GM21786 (cell line): ENCODE measurements around the gene TBCD.

Experiments
- ATAC-seq: cut with Tn5 transposase; IDR thresholded peaks from one replicate; pipeline ENCODE4 v1.9.1; 2021; ENCODE audit not compliant: unreplicated experiment

TBCD gene

GRCh38 chr17:82918508-82918907 is 166.6 kb downstream of the TBCD start:
- no peak for ATAC-seq

- no peak for ATAC-seq
These were observed 168.3 kb downstream of the TBCD start for GRCh38 chr17:82920150-82920549.

- no peak for ATAC-seq
These were observed 168.8 kb downstream of the TBCD start for GRCh38 chr17:82920715-82921114.

GRCh38 chr17:82921426-82921825 is 169.6 kb downstream of the TBCD start:
- no peak for ATAC-seq

- no peak for ATAC-seq
These were observed 170.8 kb downstream of the TBCD start for GRCh38 chr17:82922646-82923045.

- ATAC-seq, result no peak
These were observed 171.7 kb downstream of the TBCD start for GRCh38 chr17:82923366-82924113.

GRCh38 chr17:82924214-82924613 is 172.3 kb downstream of the TBCD start:
- no peak for ATAC-seq

- no peak for ATAC-seq
These were observed 172.9 kb downstream of the TBCD start for GRCh38 chr17:82924812-82925211.

- ATAC-seq, result no peak
These were observed 173.5 kb downstream of the TBCD start for GRCh38 chr17:82925336-82925735.

GRCh38 chr17:82926081-82926480 is 174.2 kb downstream of the TBCD start:
- no peak for ATAC-seq

- no peak for ATAC-seq
These were observed 174.9 kb downstream of the TBCD start for GRCh38 chr17:82926716-82927115.

- no peak for ATAC-seq
These were observed 175.4 kb downstream of the TBCD start for GRCh38 chr17:82927311-82927660.

GRCh38 chr17:82927661-82928601 is 176.1 kb downstream of the TBCD start:
- ATAC-seq, result no peak

GRCh38 chr17:82929011-82929622 is 177.3 kb downstream of the TBCD start:
- no peak for ATAC-seq

- no peak for ATAC-seq
These were observed 177.8 kb downstream of the TBCD start for GRCh38 chr17:82929676-82930042.

- ATAC-seq, result no peak
These were observed 178.4 kb downstream of the TBCD start for GRCh38 chr17:82930043-82930923.

- ATAC-seq, result no peak
These were observed 179.2 kb downstream of the TBCD start for GRCh38 chr17:82930924-82931698.

- ATAC-seq, result no peak
These were observed 180.0 kb downstream of the TBCD start for GRCh38 chr17:82931699-82932517.
